B cell (primary cell): ENCODE data around the gene ZNF415. TPM values are rescaled to one million over a fixed set of nuclear protein-coding genes. Genes with fewer than 3 reads are reported as not detected.
A peak's percentile ranks its signal among the peaks of the same experiment; 100 is the strongest.

Experiments used
- ATAC-seq: fragments of 200-7000 bp; cut with Tn5 transposase; one replicate; pipeline ENCODE4 v1.10.0; 2021; ENCODE audit warnings: low read depth, mild to moderate bottlenecking, moderate number of reproducible peaks, moderate library complexity
- CTCF ChIA-PET: fragments of 350-600 bp; sonication (Branson Sonifier 250); formaldehyde crosslinking; loops from one replicate; lab custom pipeline; 2021; ENCODE audit warnings: antibody characterized with exemption, inconsistent platforms; lab: Charles Lee
- POLR2A ChIA-PET: fragments of 350-600 bp; sonication (Branson Sonifier 250); formaldehyde crosslinking; loops from one replicate; lab custom pipeline; 2021; ENCODE audit warnings: antibody characterized with exemption; lab: Charles Lee
- DNase-seq: peaks from one replicate; pipeline ENCODE4 v3.0.0; 2013
- H2AFZ ChIP-seq: 2 replicates; pipeline ENCODE4 v1.6.1; 2012; ENCODE audit warnings: mild to moderate bottlenecking, low read depth, low read length; ENCODE audit not compliant: insufficient read depth, poor library complexity, severe bottlenecking
- H3K27ac ChIP-seq, 2 donors: 1 replicate in 1 of 2; 2 replicates in 1 of 2; pipeline ENCODE4 v1.5.1; 2012 to 2013; ENCODE audit warnings: low read length in 2 of 2, mild to moderate bottlenecking in 2 of 2, moderate library complexity in 1 of 2
- H3K27me3 ChIP-seq, 4 experiments: fragments of 200-600 bp in 1 of 4; sonication (generic) in 1 of 4; replicated peaks in 1 of 4; 1 replicate in 2 of 4; 2 replicates in 2 of 4; pipeline versions ENCODE4 v1.6.1 to v1.7.0; 2013 to 2016; ENCODE audit warnings: low read length in 3 of 4, mild to moderate bottlenecking in 2 of 4, mixed read lengths in 1 of 4, moderate library complexity in 1 of 4; ENCODE audit not compliant: insufficient read depth in 4 of 4, control insufficient read depth in 3 of 4; ENCODE audit errors: control extremely low read depth in 1 of 4
- H3K36me3 ChIP-seq, 2 experiments: replicated peaks in 1 of 2; 1 replicate in 1 of 2; 2 replicates in 1 of 2; pipeline versions ENCODE4 v1.6.1 to v1.7.1; 2013; ENCODE audit warnings: low read length in 1 of 2; ENCODE audit not compliant: insufficient read depth in 2 of 2, control insufficient read depth in 1 of 2; ENCODE audit errors: control extremely low read depth in 1 of 2, extremely low read depth in 1 of 2
- H3K4me1 ChIP-seq, 2 donors: fragments of 200-600 bp in 1 of 2; sonication (generic) in 1 of 2; 1 replicate in 1 of 2; 2 replicates in 1 of 2; pipeline versions ENCODE4 v1.5.1 to v1.6.1; 2013 to 2017; ENCODE audit warnings: low read length in 2 of 2; ENCODE audit not compliant: control insufficient read depth in 2 of 2, insufficient read depth in 2 of 2
- H3K4me2 ChIP-seq: replicated peaks from 2 replicates; pipeline ENCODE3; 2012; ENCODE audit warnings: mild to moderate bottlenecking, low read depth, low read length; ENCODE audit not compliant: poor library complexity, severe bottlenecking
- H3K4me3 ChIP-seq, 5 experiments: fragments of 200-600 bp in 1 of 5; sonication (generic) in 1 of 5; 1 replicate in 3 of 5; 2 replicates in 2 of 5; pipeline versions ENCODE4 v1.5.1 to v1.7.0; 2011 to 2016; ENCODE audit warnings: low read length in 4 of 5, mild to moderate bottlenecking in 4 of 5, low read depth in 2 of 5, control low read depth in 1 of 5, moderate library complexity in 1 of 5; ENCODE audit not compliant: insufficient read depth in 1 of 5; ENCODE audit errors: control extremely low read depth in 1 of 5, extremely low read depth in 1 of 5
- H3K79me2 ChIP-seq: fragments of 200-600 bp; sonication (generic); one replicate; pipeline ENCODE4 v1.6.0; 2016; ENCODE audit warnings: low read length; ENCODE audit not compliant: control insufficient read depth, insufficient read depth
- H3K9ac ChIP-seq: fragments of 200-600 bp; sonication (generic); 2 replicates; pipeline ENCODE4 v1.6.1; 2017; ENCODE audit warnings: mild to moderate bottlenecking, low read length, moderate library complexity
- H3K9me3 ChIP-seq, 3 donors: one replicate each; pipeline versions ENCODE4 v1.6.1 to v1.7.1; 2013; ENCODE audit warnings: low read length in 2 of 3; ENCODE audit not compliant: control insufficient read depth in 2 of 3, insufficient read depth in 1 of 3; ENCODE audit errors: control extremely low read depth in 1 of 3
- H4K20me1 ChIP-seq: 2 replicates; pipeline ENCODE4 v1.6.0; 2012; ENCODE audit warnings: mild to moderate bottlenecking, low read length; ENCODE audit not compliant: insufficient read depth, control insufficient read depth, poor library complexity, severe bottlenecking
- H3K27ac Mint-ChIP-seq: one replicate; pipeline ENCODE4 v1.8.0; 2021; ENCODE audit warnings: mixed read lengths
- H3K27me3 Mint-ChIP-seq: one replicate; pipeline ENCODE4 v1.8.0; 2021; ENCODE audit warnings: mixed read lengths
- H3K4me1 Mint-ChIP-seq: one replicate; pipeline ENCODE4 v1.8.0; 2021; ENCODE audit warnings: mixed read lengths
- H3K4me3 Mint-ChIP-seq: one replicate; pipeline ENCODE4 v1.8.0; 2021; ENCODE audit warnings: mixed read lengths
- H3K9me3 Mint-ChIP-seq: one replicate; pipeline ENCODE4 v1.8.0; 2022; ENCODE audit warnings: mixed read lengths; ENCODE audit not compliant: insufficient read depth
- CTCF ChIP-seq: fragments of 200-600 bp; IDR thresholded peaks from one replicate; pipeline ENCODE4 v1.8.0; 2022; ENCODE audit warnings: antibody characterized with exemption, mild to moderate bottlenecking
- EZH2 ChIP-seq: IDR thresholded peaks from 2 replicates; pipeline ENCODE4 v1.6.1; 2012; ENCODE audit warnings: borderline replicate concordance, low read depth, mild to moderate bottlenecking, moderate library complexity, low read length; ENCODE audit not compliant: insufficient read depth, poor library complexity, severe bottlenecking
- WGBS: methylation state at CpG from one replicate; pipeline ENCODE4 v1.1.5; 2013; ENCODE audit warnings: missing lambda C conversion rate; ENCODE audit not compliant: insufficient coverage; 5-methylcytosine and 5-hydroxymethylcytosine counted together
- intact Hi-C: fragments of 100-400 bp; cut with micrococcal nuclease; formaldehyde crosslinking; loops from one replicate; pipeline ENCODE4 v1.10.0; 2022
- polyA plus RNA-seq: library from polyadenylated mRNA; depleted of rRNA; stranded (reverse); fragments of >200 nt; gene quantifications from 2 replicates; pipeline ENCODE4 v1.2.3, GENCODE V29; 2012
- total RNA-seq, 2 donors: library from RNA; stranded (reverse); fragments of 120-200 nt in 1 of 2; gene quantifications; 1 replicate in 1 of 2; 2 replicates in 1 of 2; pipeline versions ENCODE4 v1.2.3 to v1.2.4, GENCODE V29; 2013 to 2022

Gene ZNF415
- total and polyA plus RNA-seq, 2 donors (not counting 1 experiment from before 2014, with no cell fraction given): 4.2 to 6.7 TPM

- Histone ChIP-seq H3K9ac (no peak overlapping the region), H3K4me2 (no peak overlapping the region), H4K20me1 (no peaks in the 10 kb centered on the region), H3K4me1 (no peaks in the 10 kb centered on the region), H3K27me3 (no peaks in the 10 kb centered on the region), H3K27ac (no peak overlapping the region), H3K9me3 (peaks cover 14 to 56% (median 40%) of the 10 kb centered on the region in 3 donors), H3K36me3 (peaks cover 0 to 6% of the 10 kb centered on the region in 2 experiments), H3K79me2 (no peaks in the 10 kb centered on the region), H3K4me3 (no peak overlapping the region), H2AFZ (no peak overlapping the region)
- intact Hi-C loops: no loop called here
- TF ChIP-seq CTCF (no peak), EZH2 (no peak)
- Mint-ChIP-seq H3K9me3 (peaks cover 24% of the 10 kb centered on the region), H3K4me1 (no peaks in the 10 kb centered on the region), H3K27ac (no peak overlapping the region), H3K4me3 (no peak overlapping the region), H3K27me3 (no peaks in the 10 kb centered on the region)
- ChIA-PET POLR2A (no interaction called here), CTCF (no interaction called here)
- ATAC-seq: no peak
- 100% methylated on average over 1 of the region's 3 CpGs for WGBS
- no peak for DNase-seq
These were observed 33.0 kb upstream of the ZNF415 start for GRCh38 chr19:53165691-53166091.

- H3K27ac ChIP-seq: no peak overlapping the region
- H4K20me1 ChIP-seq: no peaks in the 10 kb centered on the region
- DNase-seq: no peak
- CTCF ChIA-PET: no interaction called here
- peaks cover 22% of the 10 kb centered on the region for H3K4me1 Mint-ChIP-seq
- no peak overlapping the region for H3K4me2 ChIP-seq
- H3K9me3 ChIP-seq: peaks cover 6 to 48% (median 39%) of the 10 kb centered on the region in 3 donors
- H3K4me3 Mint-ChIP-seq: peak overlapping the region; percentile 15
- H3K9ac ChIP-seq: no peak overlapping the region
- intact Hi-C loops: no loop called here
- H3K9me3 Mint-ChIP-seq: peaks cover 23% of the 10 kb centered on the region
- no peak for ATAC-seq
- WGBS: 56% methylated on average over 3 of the region's 3 CpGs
- H2AFZ ChIP-seq: no peak overlapping the region
- H3K4me1 ChIP-seq: peaks cover 13 to 17% of the 10 kb centered on the region in 2 donors
- no peak for TF ChIP-seq CTCF
- no peak for TF ChIP-seq EZH2
- H3K36me3 ChIP-seq: peaks cover 0 to 8% of the 10 kb centered on the region in 2 experiments
- H3K27me3 ChIP-seq: no peaks in the 10 kb centered on the region
- H3K79me2 ChIP-seq: peaks cover 14% of the 10 kb centered on the region
- POLR2A ChIA-PET: no interaction called here
- H3K27me3 Mint-ChIP-seq: no peaks in the 10 kb centered on the region
- no peak overlapping the region for H3K4me3 ChIP-seq
- H3K27ac Mint-ChIP-seq: no peak overlapping the region
These were observed 28.4 kb upstream of the ZNF415 start for GRCh38 chr19:53161123-53161522.
